A549 (cell line): ENCODE results near the gene PPIC. TPM values are rescaled to one million over a fixed set of nuclear protein-coding genes. Genes with fewer than 3 reads are reported as not detected.

Experiments
- ATAC-seq, 2 experiments: fragments of 200-7000 bp in 1 of 2; fragments of >200 bp in 1 of 2; cut with Nextera tagmentation in 1 of 2; cut with Tn5 transposase in 1 of 2; 3 replicates each; pipeline versions ENCODE4 v1.8.0 to v1.9.1; 2018 to 2020; ENCODE audit warnings: mild to moderate bottlenecking in 1 of 2, moderate library complexity in 1 of 2
- CTCF ChIA-PET: fragments of 300-600 bp; sonication (Branson Sonifier 250); formaldehyde crosslinking; extraction: SDS; loops from one replicate; lab custom pipeline; 2021; ENCODE audit warnings: antibody characterized with exemption, inconsistent platforms; lab: Yijun Ruan, JAX
- POLR2A ChIA-PET: fragments of 350-600 bp; formaldehyde crosslinking; extraction: SDS; loops from one replicate; lab custom pipeline; 2021; ENCODE audit warnings: antibody characterized with exemption, inconsistent platforms; lab: Yijun Ruan, JAX
- DNase-seq, 2 experiments: peaks; one replicate each; pipeline versions ENCODE4 v3.0.0 to v3.0.0-alpha.2; 2011 to 2016; ENCODE audit warnings: low read depth in 1 of 2, low spot score in 1 of 2
- FAIRE-seq: peaks from 2 replicates; lab custom pipeline; 2011; peaks lifted over from hg19 to GRCh38; lab: Jason Lieb, UNC
- H3K27ac ChIP-seq, 2 experiments: fragments of >200 bp; sonication (Bioruptor Twin); formaldehyde crosslinking; 3 replicates each; pipeline ENCODE4 v1.5.1; 2016 to 2017
- H3K4me1 ChIP-seq: fragments of >200 bp; sonication (Bioruptor Twin); formaldehyde crosslinking; 3 replicates; pipeline ENCODE4 v1.6.1; 2016
- H3K4me2 ChIP-seq: fragments of >200 bp; sonication (Bioruptor Twin); formaldehyde crosslinking; 3 replicates; pipeline ENCODE4 v1.6.1; 2016
- H3K4me3 ChIP-seq: fragments of >200 bp; sonication (Bioruptor Twin); formaldehyde crosslinking; 3 replicates; pipeline ENCODE4 v1.5.1; 2016
- H3K9me3 ChIP-seq: fragments of >200 bp; sonication (Bioruptor Twin); formaldehyde crosslinking; 3 replicates; pipeline ENCODE4 v1.6.1; 2016
- ATOH8 ChIP-seq: fragments of 250-450 bp; sonication (Bioruptor Pico); IDR thresholded peaks from 2 replicates; pipeline ENCODE4 v1.5.0; 2020; ENCODE audit warnings: low read depth, mild to moderate bottlenecking, moderate library complexity
- CBX2 ChIP-seq: fragments of 200-600 bp; sonication (generic); IDR thresholded peaks from 2 replicates; pipeline ENCODE4 v1.6.1; 2016; ENCODE audit warnings: low read depth, mild to moderate bottlenecking, borderline replicate concordance
- E2F6 ChIP-seq: IDR thresholded peaks from 2 replicates; pipeline ENCODE4 v1.6.1; 2012; ENCODE audit warnings: low read depth, borderline replicate concordance
- EHF ChIP-seq: fragments of 250-450 bp; sonication (Bioruptor Pico); IDR thresholded peaks from 2 replicates; pipeline ENCODE4 v1.5.0; 2020; ENCODE audit warnings: mild to moderate bottlenecking
- EHMT2 ChIP-seq: fragments of 200-600 bp; sonication (generic); IDR thresholded peaks from 2 replicates; pipeline ENCODE4 v1.6.1; 2016; ENCODE audit warnings: antibody characterized with exemption, low read depth, mild to moderate bottlenecking, moderate library complexity
- ESRRA ChIP-seq: fragments of 150-350 bp; IDR thresholded peaks from 2 replicates; pipeline ENCODE4 v1.6.1; 2014; ENCODE audit warnings: mild to moderate bottlenecking, low read length, borderline replicate concordance
- FOSL2 ChIP-seq, 2 experiments: fragments of 450-650 bp in 1 of 2; fragments of >200 bp in 1 of 2; sonication (Bioruptor Twin) in 1 of 2; formaldehyde crosslinking; IDR thresholded peaks; 2 replicates each; pipeline versions ENCODE4 v1.5.0 to v1.6.1; 2016 to 2020; ENCODE audit warnings: mild to moderate bottlenecking in 1 of 2, moderate library complexity in 1 of 2
- FOXS1 ChIP-seq: fragments of 250-450 bp; sonication (Bioruptor Pico); IDR thresholded peaks from 2 replicates; pipeline ENCODE4 v1.5.0; 2020; ENCODE audit warnings: mild to moderate bottlenecking, moderate library complexity
- HEYL ChIP-seq: fragments of 250-450 bp; sonication (Bioruptor Pico); IDR thresholded peaks from 2 replicates; pipeline ENCODE4 v1.8.0; 2021; ENCODE audit warnings: mild to moderate bottlenecking, moderate library complexity
- HOXA7 ChIP-seq: fragments of 250-450 bp; sonication (Bioruptor Pico); IDR thresholded peaks from 2 replicates; pipeline ENCODE4 v1.5.0; 2020; ENCODE audit warnings: mild to moderate bottlenecking, moderate library complexity
- HOXB13 ChIP-seq: fragments of 250-450 bp; sonication (Bioruptor Pico); IDR thresholded peaks from 2 replicates; pipeline ENCODE4 v1.5.0; 2020; ENCODE audit warnings: low read depth, mild to moderate bottlenecking, moderate library complexity
- JUNB ChIP-seq: fragments of >200 bp; sonication (Bioruptor Twin); formaldehyde crosslinking; IDR thresholded peaks from 2 replicates; pipeline ENCODE4 v1.6.1; 2016
- KDM1A ChIP-seq: fragments of 200-600 bp; sonication (generic); IDR thresholded peaks from 2 replicates; pipeline ENCODE4 v1.6.1; 2016; ENCODE audit warnings: low read depth, mild to moderate bottlenecking
- MYC ChIP-seq: IDR thresholded peaks from 2 replicates; pipeline ENCODE4 v1.6.1; 2012; ENCODE audit warnings: mild to moderate bottlenecking, inconsistent platforms, low read length, improper control_type of control experiment, borderline replicate concordance
- NPAS2 ChIP-seq: fragments of 250-450 bp; sonication (Bioruptor Pico); IDR thresholded peaks from 2 replicates; pipeline ENCODE4 v1.8.0; 2022; ENCODE audit warnings: mild to moderate bottlenecking, moderate library complexity, borderline replicate concordance
- POLR2A ChIP-seq: IDR thresholded peaks from 2 replicates; pipeline ENCODE4 v1.6.1; 2012; ENCODE audit warnings: mild to moderate bottlenecking, low read length
- POLR2AphosphoS2 ChIP-seq: conservative IDR thresholded peaks from 2 replicates; pipeline ENCODE4 v1.6.1; 2012; ENCODE audit warnings: low read length, improper control_type of control experiment, inconsistent platforms
- RARB ChIP-seq: fragments of 250-450 bp; sonication (Bioruptor Pico); IDR thresholded peaks from 2 replicates; pipeline ENCODE4 v1.8.0; 2021; ENCODE audit warnings: mild to moderate bottlenecking, moderate library complexity
- REST ChIP-seq: fragments of 200-600 bp; sonication (generic); IDR thresholded peaks from 2 replicates; pipeline ENCODE4 v1.6.1; 2016; ENCODE audit warnings: antibody characterized with exemption, mild to moderate bottlenecking, moderate library complexity
- RFX5 ChIP-seq: fragments of 450-650 bp; IDR thresholded peaks from 2 replicates; pipeline ENCODE4 v1.7.1; 2014; ENCODE audit warnings: antibody characterized with exemption, mild to moderate bottlenecking, moderate library complexity
- RNF2 ChIP-seq: fragments of 200-600 bp; sonication (generic); IDR thresholded peaks from 2 replicates; pipeline ENCODE4 v1.6.1; 2016; ENCODE audit warnings: low read depth, mild to moderate bottlenecking, antibody characterized with exemption, moderate library complexity, borderline replicate concordance
- SREBF2 ChIP-seq: fragments of 450-650 bp; IDR thresholded peaks from 2 replicates; pipeline ENCODE4 v1.6.1; 2014; ENCODE audit warnings: mild to moderate bottlenecking, moderate library complexity
- ZC3H11A ChIP-seq: fragments of 450-650 bp; IDR thresholded peaks from 2 replicates; pipeline ENCODE4 v1.6.1; 2014; ENCODE audit warnings: antibody characterized with exemption, mild to moderate bottlenecking
- ZFP36 ChIP-seq: fragments of 450-650 bp; IDR thresholded peaks from 2 replicates; pipeline ENCODE4 v1.6.1; 2014; ENCODE audit warnings: borderline replicate concordance; ENCODE audit not compliant: partially characterized antibody
- ZNF302 ChIP-seq: fragments of 250-450 bp; sonication (Bioruptor Pico); IDR thresholded peaks from 2 replicates; pipeline ENCODE4 v1.9.0; 2021; ENCODE audit warnings: inconsistent platforms, mild to moderate bottlenecking, moderate library complexity
- ZSCAN20 ChIP-seq: fragments of 250-450 bp; sonication (Bioruptor Pico); IDR thresholded peaks from 2 replicates; pipeline ENCODE4 v1.8.0; 2022; ENCODE audit warnings: mild to moderate bottlenecking, moderate library complexity
- WGBS: methylation state at CpG from one replicate; pipeline ENCODE4 v1.1.6; 2017; ENCODE audit errors: missing lambda C conversion rate; 5-methylcytosine and 5-hydroxymethylcytosine counted together
- polyA plus RNA-seq, 4 experiments: library from polyadenylated mRNA; depleted of rRNA in 3 of 4; stranded (reverse); fragments of >200 nt; fragmentation: RNase III in 1 of 4; extraction: RNeasy Plus Mini Kit Qiagen cat#74134 plus additional on column Dnase treatment in 1 of 4; gene quantifications; 2 replicates in 3 of 4; 3 replicates in 1 of 4; pipeline ENCODE4 v1.2.3, GENCODE V29; 2011 to 2017

The PPIC gene
- polyA plus RNA-seq, 2 of the 4 experiments (the other 2 are of a cell fraction): 18.7 to 21.1 TPM

- TF ChIP-seq ZC3H11A (no peak), POLR2AphosphoS2 (no peak), ATOH8 (no peak), NPAS2 (CRISPR knock-in tag) (no peak), MYC (no peak), CBX2 (no peak), POLR2A (no peak), EHMT2 (no peak), REST (no peak), KDM1A (no peak), RFX5 (no peak), EHF (CRISPR knock-in tag) (no peak), HOXA7 (no peak), FOXS1 (CRISPR knock-in tag) (no peak), ZSCAN20 (CRISPR knock-in tag) (no peak), RARB (CRISPR knock-in tag) (no peak)
- TF ChIP-seq, all 56 proteins: peak for 0
- no peak overlapping the region for H3K4me3 ChIP-seq
- 77% methylated on average over 3 of the region's 3 CpGs for WGBS
- H3K4me2 ChIP-seq: no peak overlapping the region
- POLR2A ChIA-PET: no interaction called here
- no peaks in the 10 kb centered on the region for H3K9me3 ChIP-seq
- FAIRE-seq: no peak
- CTCF ChIA-PET: interaction anchor here (0.6 kb wide), 1 partner anchor 315 kb away, joined by 3 read pairs; no protein-coding TSS in a partner anchor
- H3K4me1 ChIP-seq: no peaks in the 10 kb centered on the region
- no peak for ATAC-seq
- no peak for DNase-seq
- H3K27ac ChIP-seq: no peak overlapping the region
These were observed 40.4 kb downstream of the PPIC start for GRCh38 chr5:122996091-122996490.

- Histone ChIP-seq H3K4me3 (no peak overlapping the region), H3K4me2 (no peak overlapping the region), H3K27ac (no peak overlapping the region), H3K4me1 (no peaks in the 10 kb centered on the region), H3K9me3 (no peaks in the 10 kb centered on the region)
- ATAC-seq (no peak), DNase-seq (no peak), FAIRE-seq (no peak)
- ChIA-PET CTCF (no interaction called here), POLR2A (no interaction called here)
- WGBS: 90% methylated on average over 2 of the region's 2 CpGs
- TF ChIP-seq HOXA7: no peak
- no peak for TF ChIP-seq KDM1A
- TF ChIP-seq JUNB: no peak
- TF ChIP-seq ZNF302 (CRISPR knock-in tag): no peak
- no peak for TF ChIP-seq CBX2
- no peak for TF ChIP-seq RNF2
- TF ChIP-seq ESRRA: no peak
- TF ChIP-seq HOXB13: no peak
- no peak for TF ChIP-seq ZFP36
- TF ChIP-seq FOSL2 (IDR thresholded peaks at IDR 0.05): no peak
- no peak for TF ChIP-seq FOSL2 (CRISPR knock-in tag; IDR thresholded peaks at IDR 0.05)
- TF ChIP-seq HEYL: no peak
- no peak for TF ChIP-seq E2F6
- TF ChIP-seq SREBF2: no peak
These were observed 50.4 kb downstream of the PPIC start for GRCh38 chr5:122985954-122986721.
